ENCODE measurements around the gene MEF2A.
A peak's percentile ranks its signal among the peaks of the same experiment; 100 is the strongest.
"Not testable (repeated sequence)": the region's sequence is repeated elsewhere in the genome, so short reads cannot be mapped to it uniquely, and the experiment has no call there.

Gene MEF2A

GRCh38 chr15:99666073-99666472, 100.3 kb downstream of the MEF2A start:
- peak; percentile 91 for TF ChIP-seq ZNF146 (tag by site-specific recombination; IDR thresholded peaks at IDR 0.05)
- H3K36me3 ChIP-seq (ENCODE audit: control insufficient read depth in 2 of 2, insufficient read depth in 1 of 2, low read length in 2 of 2) = peaks cover under 1 to 22% of the 10 kb centered on the region in 2 experiments
- H3K4me3 ChIP-seq (ENCODE audit: low read depth, low read length); POLR2A ChIA-PET; H3K9me3 ChIP-seq (ENCODE audit: control insufficient read depth, insufficient read depth, low read depth, low read length); H3K4me1 ChIP-seq (ENCODE audit: control insufficient read depth, insufficient read depth, low read length); H3K27ac ChIP-seq (ENCODE audit: extremely low read depth, low read depth, low read length): not testable (repeated sequence)
- CTCF ChIA-PET = interaction anchor here (1.5 kb wide), 1 partner anchor 38 kb away, joined by 3 read pairs; no protein-coding TSS in a partner anchor

GRCh38 chr15:99668533-99669182, 102.9 kb downstream of the MEF2A start:
- H3K4me1 ChIP-seq (ENCODE audit: control insufficient read depth, insufficient read depth, low read length) = 0 out of 2 replicates have a peak, but pooled peaks cover 2% of the 10 kb centered on the region
- POLR2A ChIA-PET = no interaction called here
- CTCF ChIA-PET = interaction anchor here (1.0 kb wide), 1 partner anchor 260 kb away, joined by 4 read pairs; no protein-coding TSS in a partner anchor
- H3K36me3 ChIP-seq (ENCODE audit: control insufficient read depth in 2 of 2, insufficient read depth in 1 of 2, low read length in 2 of 2) = peaks cover 8 to 20% of the 10 kb centered on the region in 2 experiments
- no peaks in the 10 kb centered on the region for H3K9me3 ChIP-seq (ENCODE audit: control insufficient read depth, insufficient read depth, low read depth, low read length)
- no peak for TF ChIP-seq ZBTB26 (tag by site-specific recombination; optimal IDR thresholded peaks at IDR 0.05)
- no peak for TF ChIP-seq ZNF629 (tag by site-specific recombination; IDR thresholded peaks at IDR 0.05)
- TF ChIP-seq FEZF1 (tag by site-specific recombination; IDR thresholded peaks at IDR 0.05) = no peak
- no peak for TF ChIP-seq ZNF391 (tag by site-specific recombination; IDR thresholded peaks at IDR 0.05; ENCODE audit: borderline replicate concordance, low read depth)
- TF ChIP-seq ZNF426 (tag by site-specific recombination; IDR thresholded peaks at IDR 0.05) = no peak
- no peak for TF ChIP-seq ZNF600 (tag by site-specific recombination; IDR thresholded peaks at IDR 0.05)
- no peak for TF ChIP-seq ZNF2 (tag by site-specific recombination; IDR thresholded peaks at IDR 0.05)
- no peak for TF ChIP-seq ELK4 (IDR thresholded peaks at IDR 0.05; ENCODE audit: borderline replicate concordance, low read depth, low read length)
- no peak for TF ChIP-seq OSR2 (tag by site-specific recombination; IDR thresholded peaks at IDR 0.05)
- no peak for TF ChIP-seq ZNF184 (tag by site-specific recombination; IDR thresholded peaks at IDR 0.05)
- TF ChIP-seq ZNF112 (tag by site-specific recombination; IDR thresholded peaks at IDR 0.05) = no peak
- TF ChIP-seq ZNF18 (tag by site-specific recombination; IDR thresholded peaks at IDR 0.05) = no peak
- TF ChIP-seq ZNF404 (tag by site-specific recombination; IDR thresholded peaks at IDR 0.05) = no peak
- no peak for TF ChIP-seq ZNF704 (tag by site-specific recombination; IDR thresholded peaks at IDR 0.05)
- TF ChIP-seq ZNF394 (tag by site-specific recombination; IDR thresholded peaks at IDR 0.05; ENCODE audit: borderline replicate concordance) = no peak
- H3K27ac ChIP-seq (ENCODE audit: extremely low read depth, low read depth, low read length) = no peak overlapping the region
- no peak overlapping the region for H3K4me3 ChIP-seq (ENCODE audit: low read depth, low read length)

GRCh38 chr15:99669250-99669649, 103.5 kb downstream of the MEF2A start:
- H3K4me3 ChIP-seq (ENCODE audit: low read depth, low read length) = no peak overlapping the region
- ChIA-PET POLR2A (no interaction called here), CTCF (interaction anchor here (1.0 to 1.1 kb wide), 2 partner anchors 35 to 260 kb away, joined by 4 read pairs; no protein-coding TSS in a partner anchor)
- H3K27ac ChIP-seq (ENCODE audit: extremely low read depth, low read depth, low read length) = no peak overlapping the region
- no peaks in the 10 kb centered on the region for H3K9me3 ChIP-seq (ENCODE audit: control insufficient read depth, insufficient read depth, low read depth, low read length)
- H3K4me1 ChIP-seq (ENCODE audit: control insufficient read depth, insufficient read depth, low read length) = 0 out of 2 replicates have a peak, but pooled peaks cover 2% of the 10 kb centered on the region
- H3K36me3 ChIP-seq (ENCODE audit: control insufficient read depth in 2 of 2, insufficient read depth in 1 of 2, low read length in 2 of 2) = peaks cover 9 to 15% of the 10 kb centered on the region in 2 experiments
- TF ChIP-seq GLI2 (tag by site-specific recombination; IDR thresholded peaks at IDR 0.05; ENCODE audit: borderline replicate concordance, low read depth) = no peak
- no peak for TF ChIP-seq ZNF600 (tag by site-specific recombination; IDR thresholded peaks at IDR 0.05)
- no peak for TF ChIP-seq ZNF146 (tag by site-specific recombination; IDR thresholded peaks at IDR 0.05)
- no peak for TF ChIP-seq ZIC2 (tag by site-specific recombination; IDR thresholded peaks at IDR 0.05)
- no peak for TF ChIP-seq ZNF768 (tag by site-specific recombination; IDR thresholded peaks at IDR 0.05)
- TF ChIP-seq ZBTB10 (tag by site-specific recombination; IDR thresholded peaks at IDR 0.05) = no peak
- TF ChIP-seq ZBTB48 (tag by site-specific recombination; IDR thresholded peaks at IDR 0.05) = no peak
- TF ChIP-seq ZNF292 (tag by site-specific recombination; IDR thresholded peaks at IDR 0.05; ENCODE audit: borderline replicate concordance, low read depth) = no peak

All from HEK293 (cell line).